GM18517 (cell line): Measurements from ENCODE around the gene CYB561A3.
"Not testable (repeated sequence)": the region's sequence is repeated elsewhere in the genome, so short reads cannot be mapped to it uniquely, and the experiment has no call there.

Experiments
- ATAC-seq: cut with Tn5 transposase; IDR thresholded peaks from one replicate; pipeline ENCODE4 v1.9.1; 2021; ENCODE audit warnings: mild to moderate bottlenecking, moderate library complexity; ENCODE audit not compliant: unreplicated experiment

CYB561A3 gene, protein sequence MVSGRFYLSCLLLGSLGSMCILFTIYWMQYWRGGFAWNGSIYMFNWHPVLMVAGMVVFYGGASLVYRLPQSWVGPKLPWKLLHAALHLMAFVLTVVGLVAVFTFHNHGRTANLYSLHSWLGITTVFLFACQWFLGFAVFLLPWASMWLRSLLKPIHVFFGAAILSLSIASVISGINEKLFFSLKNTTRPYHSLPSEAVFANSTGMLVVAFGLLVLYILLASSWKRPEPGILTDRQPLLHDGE

DNA sequence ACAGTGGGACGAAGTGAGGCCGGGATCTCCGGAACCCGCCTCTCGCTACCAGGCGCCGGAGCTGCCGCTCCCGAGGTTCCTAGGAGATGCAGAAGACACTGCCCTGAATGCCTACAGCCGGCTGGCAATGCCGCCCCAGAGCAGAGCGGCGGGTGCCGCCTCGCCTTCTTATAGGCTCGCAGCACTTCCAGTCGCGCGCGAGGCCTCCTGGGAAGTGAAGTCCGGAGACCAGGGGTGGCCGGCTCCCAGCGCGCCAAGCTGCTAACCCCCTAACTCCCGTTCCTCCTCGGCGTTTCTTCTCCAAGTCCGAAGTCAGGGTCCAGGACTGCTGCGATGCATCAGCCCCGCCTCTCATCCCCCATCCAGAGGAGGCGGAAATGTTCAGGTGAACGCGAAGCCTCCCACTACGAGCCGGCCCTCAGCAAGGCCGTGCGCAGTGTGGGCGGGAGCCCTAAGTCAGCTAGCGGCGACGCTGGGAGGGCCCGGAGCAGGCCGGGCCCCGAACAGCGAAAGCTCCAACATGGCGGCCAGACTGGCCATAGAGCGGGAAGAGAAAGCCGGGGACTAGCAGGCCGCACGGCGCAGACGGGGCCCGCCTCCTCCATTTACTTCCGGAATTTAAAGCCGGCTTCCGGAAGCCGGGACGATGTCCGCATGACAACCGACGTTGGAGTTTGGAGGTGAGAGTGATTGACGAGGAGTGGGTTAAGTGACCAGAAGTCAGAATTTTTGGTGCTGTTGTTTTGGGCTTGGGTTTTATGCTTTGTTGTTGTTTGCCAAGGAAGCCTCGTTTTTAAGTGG, at the start of gene CYB561A3, which contains the start of gene TMEM138:
Gene CYB561A3, minus strand, starts transcription at position 142 of the 801 bp plus-strand sequence. CDS start 5,169 bp downstream, outside the sequence.
Gene TMEM138, plus strand, starts transcription at position 634 of the 801 bp plus-strand sequence. CDS start 2,017 bp downstream, outside the sequence.
- peak; percentile 75 for ATAC-seq

- ATAC-seq = no peak
Observed at GRCh38 chr11:61406991-61407728, 45.5 kb upstream of the CYB561A3 start.

DNA sequence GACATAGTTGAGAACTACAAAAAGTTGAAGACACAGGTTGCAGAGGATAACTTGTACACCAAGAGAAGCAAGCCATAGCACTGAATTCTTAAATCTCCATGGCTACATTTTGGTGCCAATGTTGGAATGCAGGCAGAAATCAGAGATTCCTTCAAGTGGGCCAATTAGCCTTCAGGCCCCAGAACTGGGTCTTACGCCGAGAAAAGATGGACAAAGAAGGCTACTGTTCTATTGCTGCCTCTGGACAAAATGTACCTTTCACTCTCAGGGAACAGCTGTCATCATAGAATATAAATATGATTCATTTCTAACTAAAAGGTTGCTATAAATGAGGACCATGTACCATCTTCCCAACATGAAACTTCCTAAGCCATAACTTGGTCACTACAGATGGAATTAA, 44.4 kb upstream of the CYB561A3 start:
- ATAC-seq = no peak

- no peak for ATAC-seq
Observed at GRCh38 chr11:61404641-61405040, 43.0 kb upstream of the CYB561A3 start.

DNA sequence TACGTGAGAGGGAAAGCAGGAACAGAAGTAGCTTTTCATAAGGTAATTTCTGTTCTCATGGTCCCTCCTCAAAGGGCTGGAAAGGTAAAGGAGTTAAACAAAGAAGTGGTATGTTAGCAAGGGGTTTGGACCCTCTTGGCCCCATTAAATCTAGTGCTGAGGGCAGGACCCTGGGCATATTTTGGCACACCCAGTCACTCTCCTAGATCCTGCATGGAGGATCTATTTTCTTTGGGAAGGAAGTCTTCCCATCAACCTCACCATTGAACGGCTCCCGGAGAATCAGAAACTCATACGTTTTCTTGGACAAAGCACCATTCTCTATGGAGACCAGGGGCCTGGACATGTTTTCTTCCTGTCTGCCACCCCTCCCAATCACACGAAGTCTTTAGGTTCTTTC, 42.4 kb upstream of the CYB561A3 start:
- no peak for ATAC-seq

DNA sequence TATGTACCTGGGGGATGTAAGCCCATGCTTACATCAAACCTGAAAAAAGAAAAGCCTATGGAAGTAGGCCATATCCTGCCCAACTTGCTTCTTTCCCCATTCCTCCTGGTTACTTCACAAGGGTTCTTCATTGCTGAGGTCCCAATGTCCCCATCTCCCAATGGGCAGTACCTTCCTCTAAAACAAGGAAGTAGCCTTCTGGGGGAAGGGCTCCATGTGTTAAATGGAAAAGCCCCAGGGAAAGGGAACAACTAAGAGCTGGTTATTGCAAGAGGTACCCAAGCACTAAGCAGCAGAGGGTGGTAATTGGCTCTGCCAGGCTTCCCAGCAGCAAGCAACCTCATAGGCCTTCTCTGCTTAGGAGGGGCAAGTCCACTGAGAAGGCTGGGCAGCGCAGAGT, 42.0 kb upstream of the CYB561A3 start:
- ATAC-seq = no peak

GRCh38 chr11:61401573-61401972, 39.9 kb upstream of the CYB561A3 start:
- no peak for ATAC-seq

GRCh38 chr11:61401173-61401572, 39.5 kb upstream of the CYB561A3 start:
- ATAC-seq = no peak

DNA sequence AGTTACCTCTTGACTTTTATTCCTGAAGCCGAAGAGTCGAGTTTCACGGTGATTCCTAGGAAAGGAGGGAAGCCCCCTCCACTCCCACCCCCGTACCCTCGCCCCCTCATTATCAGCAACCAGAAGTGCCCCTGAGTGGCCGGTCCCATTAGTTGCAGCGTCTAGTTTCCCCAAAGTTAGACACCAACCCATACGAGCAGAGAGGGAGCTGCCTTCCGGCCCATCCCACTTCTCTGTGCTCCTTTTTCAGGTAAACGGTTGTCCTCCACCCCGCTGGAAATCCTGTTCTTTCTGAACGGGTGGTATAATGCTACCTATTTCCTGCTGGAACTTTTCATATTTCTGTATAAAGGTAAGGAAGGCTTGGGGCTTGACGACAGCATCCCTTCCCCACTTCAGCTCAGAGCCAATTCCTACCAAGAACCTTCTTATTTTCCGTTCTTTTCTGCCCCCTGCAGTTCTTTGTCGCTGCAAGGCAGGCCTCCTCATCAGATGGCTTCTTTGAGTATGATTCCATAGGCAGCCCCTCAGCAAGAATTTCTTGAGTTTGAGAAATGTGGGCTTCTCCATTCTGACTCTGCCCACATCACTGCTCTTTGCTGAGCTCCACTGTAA, 31.4 kb upstream of the CYB561A3 start:
- no peak for ATAC-seq

DNA sequence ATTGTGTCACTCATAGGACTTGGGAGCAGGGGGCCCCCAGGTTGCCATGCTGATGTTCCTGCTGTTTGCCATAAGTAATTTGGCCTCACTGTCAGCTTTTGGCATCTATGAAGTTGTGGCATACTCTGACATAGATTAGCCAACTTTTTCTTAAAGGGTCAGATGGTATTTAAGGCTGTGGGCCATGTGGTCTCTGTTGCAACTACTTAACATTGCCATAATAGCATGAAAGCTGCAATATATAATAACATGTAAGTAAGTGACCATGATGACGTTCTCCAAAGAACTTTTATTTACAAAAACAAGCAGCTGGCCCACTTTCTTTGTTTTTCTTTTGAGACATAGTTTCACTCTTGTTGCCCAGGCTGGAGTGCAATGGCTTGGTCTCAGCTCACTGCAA, 28.5 kb upstream of the CYB561A3 start:
- no peak for ATAC-seq

- no peak for ATAC-seq
Observed at GRCh38 chr11:61384271-61385242, 22.9 kb upstream of the CYB561A3 start.

DNA sequence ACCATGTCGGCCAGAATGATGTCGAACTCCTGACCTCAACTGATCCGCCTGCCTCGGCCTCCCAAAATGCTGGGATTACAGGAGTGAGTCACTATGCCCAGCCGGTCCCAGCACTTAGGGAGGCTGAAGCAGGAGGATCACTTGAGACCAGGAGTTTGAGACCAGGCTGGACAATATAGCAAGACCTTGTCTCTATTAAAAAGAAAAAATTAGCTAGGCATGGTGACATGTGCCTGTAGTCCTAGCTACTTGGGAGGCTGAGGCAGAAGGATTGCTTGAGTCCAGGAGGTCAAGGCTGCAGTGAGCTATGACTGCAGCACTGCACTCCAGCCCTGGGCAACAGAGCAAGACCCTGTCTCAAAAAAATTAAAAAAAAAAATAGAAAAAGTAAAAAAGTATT, 22.2 kb upstream of the CYB561A3 start:
- ATAC-seq = not testable (repeated sequence)

GRCh38 chr11:61380884-61381283, 19.2 kb upstream of the CYB561A3 start:
- ATAC-seq = no peak

DNA sequence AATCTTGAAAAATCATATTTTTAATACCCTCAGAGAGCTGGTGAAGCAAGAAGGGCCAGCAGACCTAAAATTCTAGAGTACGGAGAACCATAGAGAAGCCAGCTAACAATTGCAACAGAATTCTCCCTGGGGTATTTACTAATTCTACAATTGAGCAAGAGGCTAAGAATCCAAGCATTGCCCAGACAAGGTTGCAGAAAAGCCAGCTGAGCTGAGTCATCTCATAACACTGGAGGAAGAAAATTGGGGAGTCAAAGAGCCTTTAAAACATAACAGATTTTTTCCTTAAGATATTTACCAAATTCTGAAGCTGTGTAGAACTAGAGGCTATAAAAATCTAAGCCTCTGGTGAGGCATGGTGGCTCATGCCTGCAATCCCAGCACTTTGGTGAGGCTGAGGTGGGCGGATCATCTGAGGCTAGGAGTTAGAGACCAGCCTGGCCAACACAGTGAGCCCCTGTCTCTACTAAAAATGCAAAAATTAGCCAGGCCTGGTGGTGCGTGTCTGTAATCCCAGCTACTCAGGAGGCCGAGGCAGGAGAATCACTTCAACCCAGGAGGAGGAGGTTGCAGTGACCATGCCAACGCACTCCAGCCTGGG, 17.1 kb upstream of the CYB561A3 start:
- no peak for ATAC-seq

GRCh38 chr11:61377461-61378160, 15.9 kb upstream of the CYB561A3 start:
- no peak for ATAC-seq

DNA sequence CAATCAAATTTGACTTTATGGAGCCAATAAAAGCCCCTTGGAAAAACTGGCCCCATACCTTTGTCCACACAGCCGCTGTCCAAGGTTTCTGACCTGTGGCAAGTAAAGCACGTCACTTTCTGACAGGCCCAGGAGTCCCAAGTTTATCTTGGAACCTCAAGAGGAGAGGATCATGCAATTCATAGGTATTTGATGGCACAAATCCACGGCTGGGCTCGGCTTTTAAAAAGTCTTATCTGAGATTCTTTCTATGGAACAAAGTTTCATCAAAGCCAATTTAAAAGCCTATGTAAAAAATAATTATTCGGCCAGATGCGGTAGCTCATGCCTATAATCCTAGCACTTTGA, 14.1 kb upstream of the CYB561A3 start:
- no peak for ATAC-seq

GRCh38 chr11:61372659-61373420, 11.2 kb upstream of the CYB561A3 start:
- no peak for ATAC-seq

DNA sequence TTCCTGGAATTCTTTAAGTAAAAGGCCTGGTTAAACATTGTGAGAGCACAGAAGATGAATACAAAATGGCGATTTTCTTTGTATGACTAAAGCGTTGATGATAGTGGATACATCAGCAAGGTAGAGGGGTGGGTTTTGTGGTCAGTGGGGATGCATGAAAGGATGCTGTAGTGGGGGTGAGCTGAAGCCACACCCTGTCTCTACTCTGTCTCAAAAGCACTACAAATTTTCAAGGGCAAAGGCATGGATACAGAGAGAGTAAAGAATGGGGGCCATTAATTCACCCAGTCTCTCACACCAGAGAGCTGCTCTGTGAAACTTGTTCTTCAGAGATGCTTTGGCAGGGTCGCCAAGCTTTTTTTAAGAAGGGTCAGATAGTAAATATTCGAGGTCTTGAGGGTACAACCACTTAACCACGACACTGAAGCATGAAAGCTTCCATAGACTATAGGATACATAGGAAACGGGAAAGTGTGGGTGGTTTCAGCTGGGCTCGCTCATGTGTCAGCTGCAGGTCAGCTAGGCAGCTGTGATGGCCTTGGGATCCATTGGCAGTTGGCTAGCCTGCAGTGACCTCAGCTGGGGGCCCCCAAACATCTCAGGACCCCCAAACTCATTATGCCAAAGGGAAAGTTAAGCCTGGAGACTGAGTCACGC, 8.8 kb upstream of the CYB561A3 start:
- ATAC-seq = no peak
